ENCODE measurements around the gene MUC20.

DNA sequence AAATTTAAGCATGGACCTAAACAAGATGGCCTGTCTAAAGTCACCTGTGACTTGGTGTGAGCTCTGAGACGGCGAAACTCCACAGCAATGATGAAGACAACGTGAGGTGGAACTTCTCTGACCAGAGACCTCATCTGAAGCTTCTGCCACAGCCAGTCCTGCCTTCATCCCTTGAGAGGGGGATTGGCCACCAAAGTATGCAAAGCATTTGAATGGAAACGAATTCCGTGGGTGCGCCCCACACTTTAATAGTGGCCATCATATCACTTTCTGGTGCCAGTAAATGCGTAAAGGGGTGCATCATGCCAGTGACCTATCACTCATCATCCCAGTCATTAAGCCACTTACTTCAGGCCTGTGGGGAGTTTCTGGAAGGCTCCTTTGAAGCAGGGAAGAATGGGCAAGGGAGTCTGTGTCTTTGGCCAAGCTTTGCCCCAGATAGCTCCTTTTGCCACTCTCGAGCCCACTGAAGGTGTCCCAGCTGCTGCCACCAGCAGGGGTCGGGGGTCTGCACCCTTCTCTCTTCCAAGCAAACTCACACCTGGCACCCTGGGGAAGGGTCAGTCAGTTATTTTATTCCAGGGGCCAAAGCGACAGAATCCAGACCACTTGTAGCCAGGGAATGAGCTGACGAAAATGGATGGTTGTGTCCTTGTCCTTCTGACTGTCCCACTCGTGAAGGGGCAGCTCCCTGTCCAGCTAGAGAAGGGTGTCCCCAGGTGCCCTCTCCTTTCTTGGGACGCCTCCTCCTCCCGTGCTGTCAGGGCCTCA is 17.7 kb downstream of the MUC20 start:
- TF ChIP-seq CTCF (IDR thresholded peaks at IDR 0.05) (no peak), POLR2AphosphoS5 (IDR thresholded peaks at IDR 0.05; ENCODE audit: low read depth, low read length) (no peak)
